VCaP (cell line): ENCODE data around the gene SV2C.

ENCODE experiments used
- H3K27ac ChIP-seq: fragments of 450-650 bp; 2 replicates; pipeline ENCODE4 v1.5.1; 2017
- CTCF ChIP-seq: fragments of 450-650 bp; conservative IDR thresholded peaks from 2 replicates; pipeline ENCODE4 v1.5.1; 2017; ENCODE audit warnings: mild to moderate bottlenecking, moderate library complexity

SV2C gene

GRCh38 chr5:76137887-76138542 lies 54.8 kb downstream of the SV2C start:
- no peak overlapping the region for H3K27ac ChIP-seq
- TF ChIP-seq CTCF = no peak

GRCh38 chr5:76143884-76144283 lies 60.7 kb downstream of the SV2C start:
- no peak overlapping the region for H3K27ac ChIP-seq
- TF ChIP-seq CTCF = no peak

GRCh38 chr5:76144513-76145274 lies 61.5 kb downstream of the SV2C start:
- no peak overlapping the region for H3K27ac ChIP-seq

GRCh38 chr5:76145945-76146344 lies 62.8 kb downstream of the SV2C start:
- H3K27ac ChIP-seq = no peak overlapping the region
- TF ChIP-seq CTCF = no peak

More at GRCh38 chr5:76144513-76145274, 61.5 kb downstream of the SV2C start:
- no peak for TF ChIP-seq CTCF

GRCh38 chr5:76149636-76150035 lies 66.5 kb downstream of the SV2C start:
- no peak for TF ChIP-seq CTCF
- H3K27ac ChIP-seq = no peak overlapping the region

GRCh38 chr5:76152161-76152560 lies 69.0 kb downstream of the SV2C start:
- no peak overlapping the region for H3K27ac ChIP-seq
- TF ChIP-seq CTCF = no peak

- TF ChIP-seq CTCF = no peak
- no peak overlapping the region for H3K27ac ChIP-seq
Observed at GRCh38 chr5:76152700-76153099, 69.5 kb downstream of the SV2C start.
